Endothelial cell of umbilical vein (primary cell): Measurements from ENCODE around the gene SDC1. TPM values are rescaled to one million over a fixed set of nuclear protein-coding genes. Genes with fewer than 3 reads are reported as not detected.
"Not testable (repeated sequence)": the region's sequence is repeated elsewhere in the genome, so short reads cannot be mapped to it uniquely, and the experiment has no call there.

Experiments used
- BruUV-seq: library from RNA; stranded (reverse); fragments of 400-500 nt; replicated peaks from 2 replicates; lab custom pipeline; 2021; lab: Mats Ljungman, UMichigan
- CTCF ChIA-PET: fragments of 300-600, 350-600 bp; sonication (Branson Sonifier 250); formaldehyde crosslinking; loops from one replicate; lab custom pipeline; 2021; ENCODE audit warnings: antibody characterized with exemption, inconsistent platforms; lab: Charles Lee
- POLR2A ChIA-PET: fragments of 300-600, 350-600 bp; sonication (Branson Sonifier 250); formaldehyde crosslinking; loops from one replicate; lab custom pipeline; 2021; ENCODE audit warnings: antibody characterized with exemption, inconsistent platforms; lab: Charles Lee
- DNase-seq: peaks from one replicate; pipeline ENCODE4 v3.0.0-alpha.2; 2011; ENCODE audit warnings: low read depth, low spot score
- FAIRE-seq: peaks from 2 replicates; lab custom pipeline; 2011; peaks lifted over from hg19 to GRCh38; lab: Jason Lieb, UNC
- H2AFZ ChIP-seq: 2 replicates; pipeline ENCODE4 v1.6.0; 2012; ENCODE audit warnings: low read depth, low read length, control low read depth, inconsistent platforms
- H3K27ac ChIP-seq: 2 replicates; pipeline ENCODE4 v1.5.1; 2011; ENCODE audit warnings: low read depth, mild to moderate bottlenecking, control low read depth, low read length, moderate library complexity; ENCODE audit not compliant: insufficient read depth
- H3K27me3 ChIP-seq, 2 experiments: 2 replicates each; pipeline versions ENCODE4 v1.6.0 to v1.6.1; 2011; ENCODE audit warnings: low read length in 2 of 2, mixed read lengths in 1 of 2; ENCODE audit not compliant: control insufficient read depth in 2 of 2, insufficient read depth in 2 of 2
- H3K36me3 ChIP-seq, 2 experiments: 2 replicates in 1 of 2; 3 replicates in 1 of 2; pipeline ENCODE4 v1.5.1; 2011; ENCODE audit warnings: low read length in 2 of 2, mild to moderate bottlenecking in 1 of 2, moderate library complexity in 1 of 2; ENCODE audit not compliant: control insufficient read depth in 2 of 2, insufficient read depth in 2 of 2; ENCODE audit errors: extremely low read depth in 1 of 2
- H3K4me1 ChIP-seq: 3 replicates; pipeline ENCODE4 v1.5.1; 2011; ENCODE audit warnings: mild to moderate bottlenecking, low read length; ENCODE audit not compliant: control insufficient read depth, insufficient read depth; ENCODE audit errors: extremely low read depth
- H3K4me2 ChIP-seq: 2 replicates; pipeline ENCODE4 v1.6.1; 2011; ENCODE audit warnings: low read length, control low read depth, mixed read lengths; ENCODE audit not compliant: insufficient read depth
- H3K4me3 ChIP-seq, 3 experiments: fragments of 200-600 bp in 1 of 3; sonication (generic), shearing (Covaris generic) in 1 of 3; replicated peaks in 1 of 3; 2 replicates each; pipeline ENCODE4 v1.5.1; 2011 to 2016; ENCODE audit warnings: control low read depth in 3 of 3, low read length in 3 of 3, mild to moderate bottlenecking in 2 of 3, inconsistent platforms in 1 of 3, low read depth in 1 of 3, moderate library complexity in 1 of 3; ENCODE audit not compliant: insufficient read depth in 1 of 3
- H3K79me2 ChIP-seq: 2 replicates; pipeline ENCODE4 v1.6.0; 2012; ENCODE audit warnings: low read length, inconsistent platforms; ENCODE audit not compliant: control insufficient read depth, insufficient read depth
- H3K9ac ChIP-seq: replicated peaks from 2 replicates; pipeline ENCODE3; 2011; ENCODE audit warnings: low read length, control low read depth; ENCODE audit not compliant: insufficient read depth; ENCODE audit errors: extremely low read depth
- H3K9me1 ChIP-seq: replicated peaks from 3 replicates; pipeline ENCODE4 v1.6.0; 2011; ENCODE audit warnings: mild to moderate bottlenecking, low read length; ENCODE audit not compliant: control insufficient read depth, insufficient read depth; ENCODE audit errors: extremely low read depth
- H3K9me3 ChIP-seq: replicated peaks from 2 replicates; pipeline ENCODE4 v1.5.1; 2012; ENCODE audit warnings: low read length, inconsistent platforms; ENCODE audit not compliant: control insufficient read depth, insufficient read depth
- H4K20me1 ChIP-seq: replicated peaks from 2 replicates; pipeline ENCODE3; 2011; ENCODE audit warnings: mild to moderate bottlenecking, low read length; ENCODE audit not compliant: control insufficient read depth, insufficient read depth; ENCODE audit errors: extremely low read depth
- EZH2 ChIP-seq: IDR thresholded peaks from 2 replicates; pipeline ENCODE4 v1.6.1; 2012; ENCODE audit warnings: borderline replicate concordance, low read depth, mild to moderate bottlenecking, moderate library complexity, low read length, inconsistent platforms; ENCODE audit not compliant: severe bottlenecking
- FOS ChIP-seq: IDR thresholded peaks from 2 replicates; pipeline ENCODE4 v1.6.1; 2011; ENCODE audit warnings: mild to moderate bottlenecking, low read length, moderate library complexity, borderline replicate concordance; ENCODE audit not compliant: insufficient read depth
- GATA2 ChIP-seq: IDR thresholded peaks from 2 replicates; pipeline ENCODE4 v1.7.0; 2011; ENCODE audit warnings: low read depth, mild to moderate bottlenecking, moderate library complexity, mixed read lengths, low read length; ENCODE audit not compliant: insufficient read length, insufficient read depth
- JUN ChIP-seq: IDR thresholded peaks from 2 replicates; pipeline ENCODE4 v1.6.1; 2011; ENCODE audit warnings: borderline replicate concordance, low read depth; ENCODE audit not compliant: insufficient read length, insufficient read depth
- MAX ChIP-seq: IDR thresholded peaks from 2 replicates; pipeline ENCODE4 v1.6.1; 2011; ENCODE audit not compliant: insufficient read depth, insufficient read length
- MYC ChIP-seq: IDR thresholded peaks from one replicate; pipeline ENCODE4 v1.6.1; 2011; ENCODE audit warnings: mild to moderate bottlenecking, low read depth, low read length
- POLR2A ChIP-seq: IDR thresholded peaks from 2 replicates; pipeline ENCODE4 v1.6.1; 2012; ENCODE audit warnings: low read depth, mild to moderate bottlenecking, control low read depth, low read length
- POLR2AphosphoS5 ChIP-seq: IDR thresholded peaks from 2 replicates; pipeline ENCODE4 v1.6.1; 2012; ENCODE audit warnings: low read depth, mild to moderate bottlenecking, control low read depth, low read length, moderate library complexity; ENCODE audit not compliant: insufficient read depth
- dilution Hi-C: fragments of 300-500 bp; cut with MboI; formaldehyde crosslinking; loops from one replicate; pipeline ENCODE4 v1.15.0; 2019; ENCODE audit warnings: low sequenced_read_pairs; ENCODE audit not compliant: extremely low pct_ligation_motif_present
- intact Hi-C: fragments of 100-400 bp; cut with micrococcal nuclease; formaldehyde crosslinking; loops from one replicate; pipeline ENCODE4 v1.10.0; 2022
- polyA plus RNA-seq, 4 experiments: library from polyadenylated mRNA; depleted of rRNA in 3 of 4; stranded (reverse) in 3 of 4; unstranded in 1 of 4; fragments of >200 nt; gene quantifications; 2 replicates each; pipeline versions ENCODE4 v1.2.1 to v1.2.3, GENCODE V29; 2011 to 2012; ENCODE audit warnings: missing spikeins in 1 of 4
- total RNA-seq: library from RNA; stranded (reverse); gene quantifications from 2 replicates; pipeline ENCODE4 v1.2.3, GENCODE V29; 2021
- TF ChIP-seq, protein P1 (sequence below), 2 donors: IDR thresholded peaks; 1 replicate in 1 of 2; 2 replicates in 1 of 2; pipeline ENCODE4 v1.5.1; 2011; ENCODE audit warnings: low read length in 2 of 2, mild to moderate bottlenecking in 2 of 2, moderate library complexity in 2 of 2, control low read depth in 1 of 2, inconsistent platforms in 1 of 2, low read depth in 1 of 2; ENCODE audit not compliant: insufficient read depth in 1 of 2; ENCODE audit errors: extremely low read depth in 1 of 2

The SDC1 gene
- total and polyA plus RNA-seq, 2 donors (not counting 3 experiments of a cell fraction or from before 2014, with no cell fraction given): 3.2 to 4.0 TPM

DNA sequence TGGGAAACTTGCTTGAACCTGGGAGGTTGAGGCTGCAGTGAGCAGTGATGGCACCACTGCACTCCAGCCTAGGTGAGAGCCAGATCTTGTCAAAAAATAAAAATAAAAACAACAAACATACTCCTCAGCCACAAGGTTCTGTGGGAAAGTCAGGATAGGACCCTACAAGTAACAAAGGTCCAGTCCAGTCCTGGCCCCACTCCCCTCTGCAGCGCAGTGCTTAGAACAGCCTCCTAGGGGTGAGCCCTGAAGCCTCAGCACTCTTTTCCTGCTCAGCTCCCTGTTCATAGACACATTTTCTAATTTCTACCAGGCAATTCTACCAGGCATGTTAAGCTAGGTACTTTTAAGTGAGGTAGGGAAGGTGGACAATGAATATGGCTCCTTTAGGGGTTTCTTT lies 22.2 kb upstream of the SDC1 start:
- DNase-seq: no peak
- POLR2A ChIA-PET: no interaction called here
- Histone ChIP-seq H3K36me3 (peaks cover under 1 to 17% of the 10 kb centered on the region in 2 experiments), H3K9ac (no peak overlapping the region), H3K27me3 (no peaks in the 10 kb centered on the region), H4K20me1 (no peaks in the 10 kb centered on the region), H3K4me1 (no peaks in the 10 kb centered on the region), H3K79me2 (no peaks in the 10 kb centered on the region), H3K27ac (no peak overlapping the region), H3K4me2 (no peak overlapping the region), H3K4me3 (no peak overlapping the region), H3K9me3 (no peaks in the 10 kb centered on the region), H3K9me1 (no peaks in the 10 kb centered on the region), H2AFZ (no peak overlapping the region)
- no TSS peak for BruUV-seq
- intact Hi-C loops (no loop called here), dilution Hi-C loops (no loop called here)
- CTCF ChIA-PET: interaction anchor here (1.6 kb wide), 1 partner anchor 80 kb away, joined by 6 read pairs; no protein-coding TSS in a partner anchor
- no peak for TF ChIP-seq MYC
- no peak for TF ChIP-seq POLR2A
- no peak for TF ChIP-seq POLR2AphosphoS5
- no peak for TF ChIP-seq EZH2
- no peak for TF ChIP-seq GATA2
- TF ChIP-seq JUN: no peak
- TF ChIP-seq, protein P1, sequence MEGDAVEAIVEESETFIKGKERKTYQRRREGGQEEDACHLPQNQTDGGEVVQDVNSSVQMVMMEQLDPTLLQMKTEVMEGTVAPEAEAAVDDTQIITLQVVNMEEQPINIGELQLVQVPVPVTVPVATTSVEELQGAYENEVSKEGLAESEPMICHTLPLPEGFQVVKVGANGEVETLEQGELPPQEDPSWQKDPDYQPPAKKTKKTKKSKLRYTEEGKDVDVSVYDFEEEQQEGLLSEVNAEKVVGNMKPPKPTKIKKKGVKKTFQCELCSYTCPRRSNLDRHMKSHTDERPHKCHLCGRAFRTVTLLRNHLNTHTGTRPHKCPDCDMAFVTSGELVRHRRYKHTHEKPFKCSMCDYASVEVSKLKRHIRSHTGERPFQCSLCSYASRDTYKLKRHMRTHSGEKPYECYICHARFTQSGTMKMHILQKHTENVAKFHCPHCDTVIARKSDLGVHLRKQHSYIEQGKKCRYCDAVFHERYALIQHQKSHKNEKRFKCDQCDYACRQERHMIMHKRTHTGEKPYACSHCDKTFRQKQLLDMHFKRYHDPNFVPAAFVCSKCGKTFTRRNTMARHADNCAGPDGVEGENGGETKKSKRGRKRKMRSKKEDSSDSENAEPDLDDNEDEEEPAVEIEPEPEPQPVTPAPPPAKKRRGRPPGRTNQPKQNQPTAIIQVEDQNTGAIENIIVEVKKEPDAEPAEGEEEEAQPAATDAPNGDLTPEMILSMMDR (IDR thresholded peaks at IDR 0.05; ENCODE audit: extremely low read depth in 1 of 2, insufficient read depth in 1 of 2, low read depth in 1 of 2, low read length in 2 of 2): no peak
- TF ChIP-seq MAX: no peak
- no peak for TF ChIP-seq FOS
- FAIRE-seq: no peak

DNA sequence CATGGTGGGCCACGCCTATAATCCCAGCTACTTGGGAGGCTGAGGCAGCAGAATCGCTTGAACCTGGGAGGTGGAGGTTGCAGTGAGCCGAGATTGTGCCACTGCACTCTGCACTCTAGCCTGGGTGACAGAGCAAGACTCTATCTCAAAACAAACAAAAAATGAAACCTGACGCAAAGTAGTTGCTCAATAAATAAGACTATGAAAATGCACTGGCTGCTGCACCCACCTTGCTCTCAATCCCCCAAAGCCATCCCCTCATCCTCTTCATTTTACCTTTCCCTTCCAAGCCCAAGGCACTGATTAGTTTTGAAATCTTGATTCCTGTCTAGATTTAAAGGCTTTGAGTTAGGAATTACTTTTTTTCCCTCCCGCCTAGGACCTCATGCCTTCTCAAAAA lies 18.7 kb upstream of the SDC1 start:
- H3K4me2 ChIP-seq, H4K20me1 ChIP-seq, H3K9me3 ChIP-seq, H3K9ac ChIP-seq, BruUV-seq, POLR2A ChIA-PET, H3K36me3 ChIP-seq, H3K4me3 ChIP-seq, H3K27me3 ChIP-seq, intact Hi-C loops, H3K4me1 ChIP-seq, DNase-seq, H3K79me2 ChIP-seq, FAIRE-seq, dilution Hi-C loops, H3K9me1 ChIP-seq, H3K27ac ChIP-seq, H2AFZ ChIP-seq: not testable (repeated sequence)
- CTCF ChIA-PET: interaction anchor here (1.0 to 3.0 kb wide), 3 partner anchors 47 to 108 kb away, joined by 3 to 10 read pairs (median 4); no protein-coding TSS in a partner anchor
